ENCODE data around the gene CFAP54.

- TF ChIP-seq CTCF (IDR thresholded peaks at IDR 0.05) = no peak
- no peak for TF ChIP-seq EP300 (IDR thresholded peaks at IDR 0.05)
Observed at GRCh38 chr12:96606644-96607043, 117.3 kb downstream of the CFAP54 start.

Data from upper lobe of left lung (tissue), 4 donors.